Epithelial cell of proximal tubule (primary cell): ENCODE measurements around the gene PDE6H. TPM values are rescaled to one million over a fixed set of nuclear protein-coding genes. Genes with fewer than 3 reads are reported as not detected.

Source experiments
- DNase-seq: peaks from one replicate; pipeline ENCODE4 v3.0.0-alpha.2; 2011; ENCODE audit warnings: low read depth
- H3K4me3 ChIP-seq: 2 replicates; pipeline ENCODE4 v1.5.1; 2011; ENCODE audit warnings: low read depth, mild to moderate bottlenecking, low read length
- CTCF ChIP-seq: conservative IDR thresholded peaks from 2 replicates; pipeline ENCODE4 v1.5.1; 2012; ENCODE audit warnings: low read depth, mild to moderate bottlenecking, low read length
- total RNA-seq: library from RNA; depleted of rRNA; stranded (reverse); fragments of >200 nt; gene quantifications from 2 replicates; pipeline ENCODE4 v1.2.3, GENCODE V29; 2015

Gene PDE6H
- total RNA-seq, 1 donor from 2014 or later, result not detected

GRCh38 chr12:14956024-14956891 lies 16.6 kb upstream of the PDE6H start:
- no peak for DNase-seq
- no peak overlapping the region for H3K4me3 ChIP-seq
- TF ChIP-seq CTCF, result no peak

- DNase-seq, result no peak
- no peak overlapping the region for H3K4me3 ChIP-seq
- no peak for TF ChIP-seq CTCF
Measured at GRCh38 chr12:14956905-14957304, 15.9 kb upstream of the PDE6H start.

- H3K4me3 ChIP-seq, result no peak overlapping the region
- TF ChIP-seq CTCF, result no peak
- DNase-seq, result no peak
Measured at GRCh38 chr12:14957551-14958168, 15.2 kb upstream of the PDE6H start.

GRCh38 chr12:14958361-14959125 lies 14.3 kb upstream of the PDE6H start:
- no peak for TF ChIP-seq CTCF
- H3K4me3 ChIP-seq, result no peak overlapping the region
- DNase-seq, result no peak

- no peak overlapping the region for H3K4me3 ChIP-seq
- no peak for DNase-seq
- TF ChIP-seq CTCF, result no peak
Measured at GRCh38 chr12:14959126-14959440, 13.8 kb upstream of the PDE6H start.

- no peak overlapping the region for H3K4me3 ChIP-seq
- no peak for TF ChIP-seq CTCF
- no peak for DNase-seq
Measured at GRCh38 chr12:14959463-14959862, 13.4 kb upstream of the PDE6H start.
